Astrocyte of the spinal cord (primary cell): ENCODE results near the gene GAB1.

Source experiments
- DNase-seq: peaks from one replicate; pipeline ENCODE4 v3.0.0; 2011; ENCODE audit warnings: low read depth, low spot score
- H3K4me3 ChIP-seq: 2 replicates; pipeline ENCODE4 v1.5.1; 2011; ENCODE audit warnings: low read depth, mild to moderate bottlenecking, low read length, moderate library complexity
- in situ Hi-C: cut with HindIII; loops from 2 replicates; pipeline ENCODE4 v1.10.0; 2017; ENCODE audit warnings: low sequenced_read_pairs
- TF ChIP-seq, protein P1 (sequence below): IDR thresholded peaks from 2 replicates; pipeline ENCODE4 v1.5.1; 2012; ENCODE audit warnings: low read depth, mild to moderate bottlenecking, low read length, inconsistent platforms

GAB1 gene

DNA sequence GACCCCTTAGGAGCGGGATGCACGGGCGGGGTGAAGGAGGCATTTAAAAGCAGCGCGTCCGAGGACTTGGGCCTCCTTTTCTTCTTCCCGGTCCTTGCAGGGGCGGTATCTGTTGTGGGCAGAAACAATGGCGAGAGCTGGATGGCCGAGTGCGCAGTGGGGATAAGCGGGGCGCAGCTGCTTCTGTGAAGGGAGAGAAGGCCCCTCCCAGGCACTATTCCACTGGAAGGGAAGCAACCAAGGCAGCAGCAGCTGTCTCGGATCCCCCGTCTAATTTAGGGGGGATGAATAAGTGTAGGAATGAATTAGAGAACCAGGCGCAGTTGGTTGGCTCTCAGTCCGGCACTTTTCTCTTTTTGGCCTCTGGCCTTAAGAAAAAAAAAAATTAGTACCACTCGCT is 177.8 kb downstream of the GAB1 start:
- peak; percentile 54 for DNase-seq
- peak overlapping the region; percentile 66 for H3K4me3 ChIP-seq
- in situ Hi-C loops = no loop called here
- TF ChIP-seq, protein P1, sequence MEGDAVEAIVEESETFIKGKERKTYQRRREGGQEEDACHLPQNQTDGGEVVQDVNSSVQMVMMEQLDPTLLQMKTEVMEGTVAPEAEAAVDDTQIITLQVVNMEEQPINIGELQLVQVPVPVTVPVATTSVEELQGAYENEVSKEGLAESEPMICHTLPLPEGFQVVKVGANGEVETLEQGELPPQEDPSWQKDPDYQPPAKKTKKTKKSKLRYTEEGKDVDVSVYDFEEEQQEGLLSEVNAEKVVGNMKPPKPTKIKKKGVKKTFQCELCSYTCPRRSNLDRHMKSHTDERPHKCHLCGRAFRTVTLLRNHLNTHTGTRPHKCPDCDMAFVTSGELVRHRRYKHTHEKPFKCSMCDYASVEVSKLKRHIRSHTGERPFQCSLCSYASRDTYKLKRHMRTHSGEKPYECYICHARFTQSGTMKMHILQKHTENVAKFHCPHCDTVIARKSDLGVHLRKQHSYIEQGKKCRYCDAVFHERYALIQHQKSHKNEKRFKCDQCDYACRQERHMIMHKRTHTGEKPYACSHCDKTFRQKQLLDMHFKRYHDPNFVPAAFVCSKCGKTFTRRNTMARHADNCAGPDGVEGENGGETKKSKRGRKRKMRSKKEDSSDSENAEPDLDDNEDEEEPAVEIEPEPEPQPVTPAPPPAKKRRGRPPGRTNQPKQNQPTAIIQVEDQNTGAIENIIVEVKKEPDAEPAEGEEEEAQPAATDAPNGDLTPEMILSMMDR = no peak

DNA sequence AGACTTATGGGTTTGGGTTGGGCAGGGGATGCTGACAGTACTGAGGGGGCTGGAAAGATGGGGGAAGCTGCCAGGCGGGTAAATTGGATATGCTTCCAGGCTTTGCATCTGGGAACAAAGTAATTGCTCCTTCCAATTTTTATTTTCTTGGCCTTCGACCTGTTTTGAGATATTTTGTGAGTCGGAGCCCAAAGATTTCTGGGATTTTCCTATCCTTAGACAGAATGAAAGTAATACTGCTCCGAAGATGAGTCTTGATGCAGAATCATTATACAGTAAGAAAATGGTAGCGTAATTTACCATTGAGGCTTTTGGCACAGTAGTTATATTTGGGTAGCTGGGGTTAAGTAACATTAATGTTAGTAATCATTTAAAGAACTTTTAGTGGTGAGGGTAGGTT is 178.2 kb downstream of the GAB1 start:
- peak; percentile 12 for DNase-seq
- in situ Hi-C loops = no loop called here
- H3K4me3 ChIP-seq = peak overlapping the region; percentile 66
- TF ChIP-seq, protein P1 = no peak

DNA sequence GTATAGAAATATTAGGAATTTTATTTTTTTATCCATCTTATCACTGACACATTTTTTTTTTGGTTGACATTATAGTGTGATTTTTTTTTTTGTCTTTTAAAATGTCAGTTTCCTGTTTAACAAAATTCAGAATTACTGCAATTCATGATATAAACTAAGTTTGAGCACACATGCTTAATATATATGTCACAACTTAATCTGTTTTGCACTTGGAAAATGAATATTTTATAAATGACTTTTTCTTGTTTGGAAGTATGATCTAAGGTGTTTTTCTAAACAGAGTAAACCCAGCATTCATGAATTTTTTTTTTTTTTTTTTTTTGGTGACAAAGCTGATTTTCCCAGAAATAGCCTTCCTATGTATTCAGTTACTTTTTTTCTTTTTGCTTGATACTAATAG is 179.2 kb downstream of the GAB1 start:
- in situ Hi-C loops = no loop called here
- no peak for DNase-seq
- TF ChIP-seq, protein P1 = no peak
- H3K4me3 ChIP-seq = peak overlapping the region; percentile 66

DNA sequence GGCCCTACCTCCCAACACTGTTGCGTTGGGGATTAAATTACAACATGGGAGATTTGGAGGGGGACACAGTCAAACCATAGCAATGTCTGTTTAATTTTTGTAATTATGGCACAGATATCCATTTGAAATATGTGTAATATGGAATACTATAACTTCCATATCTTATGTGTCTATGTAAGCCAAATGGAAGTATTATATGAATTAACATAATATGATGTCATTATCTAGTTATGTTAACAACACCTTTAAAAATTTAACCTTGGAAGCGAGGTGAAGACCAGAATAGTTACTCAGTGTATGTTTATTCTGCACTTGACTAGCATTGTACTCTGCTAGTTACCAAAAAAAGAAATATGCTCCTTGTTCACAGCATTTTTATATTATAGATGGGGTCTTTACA is 181.1 kb downstream of the GAB1 start:
- H3K4me3 ChIP-seq = no peak overlapping the region
- in situ Hi-C loops = no loop called here
- TF ChIP-seq, protein P1 = no peak
- DNase-seq = no peak
